ENCODE measurements around the gene KLF15. TPM values are rescaled to one million over a fixed set of nuclear protein-coding genes. Genes with fewer than 3 reads are reported as not detected.

The KLF15 gene
- polyA plus RNA-seq, 6 donors from 2014 or later, result 0.09 to 0.24 TPM; not detected in 4

- H3K4me3 Mint-ChIP-seq, result no peak overlapping the region
- no peak for DNase-seq
- ATAC-seq (ENCODE audit: low read depth in 2 of 2), result no peak
- H3K27ac Mint-ChIP-seq, result no peak overlapping the region
- H3K9me3 Mint-ChIP-seq, result peaks cover 6 to 20% (median 11%) of the 10 kb centered on the region in 7 donors
- H3K4me1 Mint-ChIP-seq, result peaks cover 8 to 9% (median 8%) of the 10 kb centered on the region in 3 donors
- H3K27me3 Mint-ChIP-seq, result peaks cover 26 to 45% (median 45%) of the 10 kb centered on the region in 3 donors
- H3K36me3 Mint-ChIP-seq, result peaks cover 0 to 16% of the 10 kb centered on the region in 2 donors
Measured at GRCh38 chr3:126395846-126396513, 38.8 kb upstream of the KLF15 start.

GRCh38 chr3:126394977-126395321 lies 37.7 kb upstream of the KLF15 start:
- Mint-ChIP-seq H3K36me3 (peaks cover 0 to 14% of the 10 kb centered on the region in 2 donors), H3K27ac (no peak overlapping the region), H3K27me3 (peaks cover 34 to 55% (median 54%) of the 10 kb centered on the region in 3 donors), H3K9me3 (peaks cover 6 to 16% (median 9%) of the 10 kb centered on the region in 7 donors), H3K4me3 (no peak overlapping the region), H3K4me1 (peaks cover 13 to 18% (median 15%) of the 10 kb centered on the region in 3 donors)
- ATAC-seq (ENCODE audit: low read depth in 2 of 2) (no peak), DNase-seq (no peak)

GRCh38 chr3:126394179-126394976 lies 37.2 kb upstream of the KLF15 start, which contains the start of gene CFAP100:
Gene CFAP100 (plus strand): TSS chr3:126394909. CDS start chr3:126396001, 1,092 bp downstream.
- peaks cover 40 to 61% (median 60%) of the 10 kb centered on the region in 3 donors for H3K27me3 Mint-ChIP-seq
- H3K9me3 Mint-ChIP-seq, result peaks cover 5 to 12% (median 6%) of the 10 kb centered on the region in 7 donors
- DNase-seq, result no peak
- H3K4me3 Mint-ChIP-seq, result peak within 1 kb of the TSS in 1 of 8 donors; percentile 70
- no peak within 1 kb of the TSS for H3K27ac Mint-ChIP-seq
- H3K4me1 Mint-ChIP-seq, result peaks cover 17 to 24% (median 18%) of the 10 kb centered on the region in 3 donors
- ATAC-seq (ENCODE audit: low read depth in 2 of 2), result no peak
- peaks cover 0 to 8% of the 10 kb centered on the region in 2 donors for H3K36me3 Mint-ChIP-seq

- Mint-ChIP-seq H3K4me1 (peaks cover 13 to 22% (median 13%) of the 10 kb centered on the region in 3 donors), H3K9me3 (peaks cover 0 to 7% (median 0%) of the 10 kb centered on the region in 7 donors), H3K4me3 (no peak overlapping the region), H3K27ac (no peak overlapping the region), H3K36me3 (peaks cover 0 to under 1% of the 10 kb centered on the region in 2 donors), H3K27me3 (peaks cover 41 to 65% (median 63%) of the 10 kb centered on the region in 3 donors)
- DNase-seq, result no peak
- no peak for ATAC-seq (ENCODE audit: low read depth in 2 of 2)
Measured at GRCh38 chr3:126393563-126393962, 36.4 kb upstream of the KLF15 start.

- peaks cover 13 to 27% (median 13%) of the 10 kb centered on the region in 3 donors for H3K4me1 Mint-ChIP-seq
- H3K27ac Mint-ChIP-seq, result peak overlapping the region in 1 of 6 donors; percentile 29
- DNase-seq (no peak), ATAC-seq (ENCODE audit: low read depth in 2 of 2) (no peak)
- peaks cover 41 to 75% (median 63%) of the 10 kb centered on the region in 3 donors for H3K27me3 Mint-ChIP-seq
- no peaks in the 10 kb centered on the region for H3K36me3 Mint-ChIP-seq
- peaks cover 0 to 6% (median 0%) of the 10 kb centered on the region in 7 donors for H3K9me3 Mint-ChIP-seq
- H3K4me3 Mint-ChIP-seq, result no peak overlapping the region
Measured at GRCh38 chr3:126392246-126392645, 35.0 kb upstream of the KLF15 start.

GRCh38 chr3:126391631-126392030 lies 34.4 kb upstream of the KLF15 start:
- H3K4me3 Mint-ChIP-seq, result no peak overlapping the region
- peaks cover 45 to 75% (median 63%) of the 10 kb centered on the region in 3 donors for H3K27me3 Mint-ChIP-seq
- peak overlapping the region in 1 of 6 donors; percentile 25 for H3K27ac Mint-ChIP-seq
- peaks cover 13 to 27% (median 13%) of the 10 kb centered on the region in 3 donors for H3K4me1 Mint-ChIP-seq
- ATAC-seq (ENCODE audit: low read depth in 2 of 2) (no peak), DNase-seq (no peak)
- no peaks in the 10 kb centered on the region for H3K36me3 Mint-ChIP-seq
- peaks cover 0 to 6% (median 0%) of the 10 kb centered on the region in 7 donors for H3K9me3 Mint-ChIP-seq

GRCh38 chr3:126390751-126391150 lies 33.5 kb upstream of the KLF15 start:
- Mint-ChIP-seq H3K27ac (no peak overlapping the region), H3K9me3 (peaks cover 0 to 8% (median 0%) of the 10 kb centered on the region in 7 donors), H3K36me3 (no peaks in the 10 kb centered on the region), H3K27me3 (peaks cover 50 to 74% (median 62%) of the 10 kb centered on the region in 3 donors), H3K4me1 (peaks cover 13 to 27% (median 13%) of the 10 kb centered on the region in 3 donors), H3K4me3 (peak overlapping the region in 1 of 8 donors; percentile 74)
- ATAC-seq (ENCODE audit: low read depth in 2 of 2) (no peak), DNase-seq (no peak)

- ATAC-seq (ENCODE audit: low read depth in 2 of 2), result no peak
- Mint-ChIP-seq H3K4me1 (peaks cover 13 to 27% (median 13%) of the 10 kb centered on the region in 3 donors), H3K36me3 (no peaks in the 10 kb centered on the region), H3K9me3 (peaks cover 0 to 8% (median 0%) of the 10 kb centered on the region in 7 donors), H3K4me3 (peak overlapping the region in 3 of 8 donors; percentile 19 to 54 (median 40)), H3K27me3 (peaks cover 53 to 74% (median 61%) of the 10 kb centered on the region in 3 donors), H3K27ac (no peak overlapping the region)
- DNase-seq, result no peak
Measured at GRCh38 chr3:126390201-126390600, 33.0 kb upstream of the KLF15 start.

- Mint-ChIP-seq H3K4me1 (peaks cover 13 to 27% (median 13%) of the 10 kb centered on the region in 3 donors), H3K27me3 (peaks cover 54 to 73% (median 62%) of the 10 kb centered on the region in 3 donors), H3K4me3 (peak overlapping the region in 6 of 8 donors; percentile 22 to 87 (median 54)), H3K27ac (peak overlapping the region in 2 of 6 donors; percentile 48 to 91), H3K9me3 (peaks cover 0 to 8% (median 0%) of the 10 kb centered on the region in 7 donors), H3K36me3 (no peaks in the 10 kb centered on the region)
- no peak for DNase-seq
- ATAC-seq (ENCODE audit: low read depth in 2 of 2), result no peak
Measured at GRCh38 chr3:126389794-126390146, 32.6 kb upstream of the KLF15 start.

GRCh38 chr3:126389112-126389793 lies 32.0 kb upstream of the KLF15 start:
- Mint-ChIP-seq H3K4me1 (peaks cover 13 to 27% (median 13%) of the 10 kb centered on the region in 3 donors), H3K36me3 (no peaks in the 10 kb centered on the region), H3K27me3 (peaks cover 52 to 74% (median 63%) of the 10 kb centered on the region in 3 donors), H3K9me3 (peaks cover 0 to 8% (median 0%) of the 10 kb centered on the region in 7 donors), H3K27ac (peak overlapping the region in 3 of 6 donors; percentile 48 to 91 (median 52)), H3K4me3 (peak overlapping the region in 5 of 8 donors; percentile 22 to 87 (median 53))
- DNase-seq (peak; percentile 47), ATAC-seq (ENCODE audit: low read depth in 2 of 2) (peak; percentile 87 to 88)

GRCh38 chr3:126381966-126382365 lies 24.8 kb upstream of the KLF15 start:
- Mint-ChIP-seq H3K36me3 (no peaks in the 10 kb centered on the region), H3K4me1 (no peaks in the 10 kb centered on the region), H3K4me3 (no peak overlapping the region), H3K9me3 (peaks cover 0 to 10% (median 6%) of the 10 kb centered on the region in 7 donors), H3K27ac (no peak overlapping the region), H3K27me3 (peaks cover 22 to 60% (median 35%) of the 10 kb centered on the region in 3 donors)
- no peak for DNase-seq
- no peak for ATAC-seq (ENCODE audit: low read depth in 2 of 2)

- no peak overlapping the region for H3K4me3 Mint-ChIP-seq
- DNase-seq (no peak), ATAC-seq (ENCODE audit: low read depth in 2 of 2) (no peak)
- H3K27ac Mint-ChIP-seq, result no peak overlapping the region
- peaks cover 0 to 10% (median 5%) of the 10 kb centered on the region in 7 donors for H3K9me3 Mint-ChIP-seq
- peaks cover 11 to 54% (median 31%) of the 10 kb centered on the region in 3 donors for H3K27me3 Mint-ChIP-seq
- no peaks in the 10 kb centered on the region for H3K4me1 Mint-ChIP-seq
- H3K36me3 Mint-ChIP-seq, result no peaks in the 10 kb centered on the region
Measured at GRCh38 chr3:126380011-126380768, 23.0 kb upstream of the KLF15 start.
